Osteoblast (primary cell): ENCODE data around the gene TOP3B. TPM values are rescaled to one million over a fixed set of nuclear protein-coding genes. Genes with fewer than 3 reads are reported as not detected.
A peak's percentile ranks its signal among the peaks of the same experiment; 100 is the strongest.

ENCODE experiments used
- DNase-seq: peaks from one replicate; pipeline ENCODE4 v3.0.0; 2011; ENCODE audit warnings: low spot score, mixed read lengths; ENCODE audit not compliant: insufficient read length; ENCODE audit errors: missing footprints
- H2AFZ ChIP-seq: 2 replicates; pipeline ENCODE4 v1.6.0; 2011; ENCODE audit warnings: mild to moderate bottlenecking, low read length
- H3K27ac ChIP-seq: 2 replicates; pipeline ENCODE4 v1.5.1; 2011; ENCODE audit warnings: mild to moderate bottlenecking, low read depth, low read length, moderate library complexity
- H3K27me3 ChIP-seq: 2 replicates; pipeline ENCODE4 v1.6.0; 2012; ENCODE audit warnings: mild to moderate bottlenecking, control low read depth, inconsistent platforms, low read length, moderate library complexity; ENCODE audit not compliant: insufficient read depth
- H3K36me3 ChIP-seq: 2 replicates; pipeline ENCODE4 v1.5.1; 2011; ENCODE audit warnings: mild to moderate bottlenecking, low read length, control low read depth, moderate library complexity; ENCODE audit not compliant: insufficient read depth
- H3K4me1 ChIP-seq: 2 replicates; pipeline ENCODE4 v1.5.1; 2011; ENCODE audit warnings: mild to moderate bottlenecking, low read length, control low read depth, moderate library complexity; ENCODE audit not compliant: insufficient read depth
- H3K4me2 ChIP-seq: 2 replicates; pipeline ENCODE4 v1.6.0; 2011; ENCODE audit warnings: mild to moderate bottlenecking, low read length; ENCODE audit not compliant: insufficient read depth
- H3K4me3 ChIP-seq: fragments of 200-600 bp; sonication (generic); 3 replicates; pipeline ENCODE4 v1.5.1; 2012; ENCODE audit warnings: mild to moderate bottlenecking, low read length, inconsistent platforms; ENCODE audit not compliant: insufficient read depth
- H3K79me2 ChIP-seq: 2 replicates; pipeline ENCODE4 v1.6.0; 2012; ENCODE audit warnings: mild to moderate bottlenecking, low read length, control low read depth, inconsistent platforms; ENCODE audit not compliant: insufficient read depth
- H3K9me3 ChIP-seq: 2 replicates; pipeline ENCODE4 v1.5.1; 2011; ENCODE audit warnings: low read depth, low read length, control low read depth
- H4K20me1 ChIP-seq: 2 replicates; pipeline ENCODE4 v1.6.0; 2012; ENCODE audit warnings: mild to moderate bottlenecking, low read length, control low read depth; ENCODE audit not compliant: insufficient read depth
- total RNA-seq: library from RNA; depleted of rRNA; stranded (reverse); fragments of >200 nt; gene quantifications from 2 replicates; pipeline ENCODE4 v1.2.3, GENCODE V29; 2012
- TF ChIP-seq, protein P1 (sequence below): IDR thresholded peaks from 2 replicates; pipeline ENCODE4 v1.5.1; 2011; ENCODE audit warnings: mild to moderate bottlenecking, low read depth, low read length, moderate library complexity; ENCODE audit errors: extremely low read depth

The TOP3B gene
- total RNA-seq, 1 donor: 27.9 TPM

DNA sequence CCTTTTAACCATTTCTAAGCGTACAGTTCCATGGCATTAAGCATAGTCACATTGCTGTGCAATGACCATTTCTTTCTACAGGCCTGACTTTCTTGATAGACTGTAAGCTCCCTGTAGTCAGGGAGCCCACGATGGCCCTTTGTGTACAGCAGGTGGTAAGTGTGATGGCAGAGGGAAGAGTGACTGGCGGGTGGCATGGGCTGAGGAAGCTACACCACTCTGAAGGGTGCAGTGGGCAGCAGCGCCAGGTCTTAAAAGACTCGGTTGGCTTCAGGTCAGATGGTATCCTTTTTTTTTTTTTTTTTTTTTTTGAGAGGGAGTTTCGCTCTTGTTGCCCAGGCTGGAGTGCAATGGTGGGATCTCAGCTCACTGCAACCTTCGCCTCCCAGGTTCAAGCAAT is 31.5 kb downstream of the TOP3B start:
- Histone ChIP-seq H3K4me2 (no peak overlapping the region), H3K9me3 (no peaks in the 10 kb centered on the region), H3K4me3 (no peak overlapping the region), H2AFZ (no peak overlapping the region), H3K4me1 (peaks cover 25% of the 10 kb centered on the region), H3K79me2 (peaks cover 47% of the 10 kb centered on the region), H3K36me3 (no peaks in the 10 kb centered on the region), H3K27ac (no peak overlapping the region), H3K27me3 (no peaks in the 10 kb centered on the region), H4K20me1 (peaks cover 6% of the 10 kb centered on the region)
- TF ChIP-seq, protein P1, sequence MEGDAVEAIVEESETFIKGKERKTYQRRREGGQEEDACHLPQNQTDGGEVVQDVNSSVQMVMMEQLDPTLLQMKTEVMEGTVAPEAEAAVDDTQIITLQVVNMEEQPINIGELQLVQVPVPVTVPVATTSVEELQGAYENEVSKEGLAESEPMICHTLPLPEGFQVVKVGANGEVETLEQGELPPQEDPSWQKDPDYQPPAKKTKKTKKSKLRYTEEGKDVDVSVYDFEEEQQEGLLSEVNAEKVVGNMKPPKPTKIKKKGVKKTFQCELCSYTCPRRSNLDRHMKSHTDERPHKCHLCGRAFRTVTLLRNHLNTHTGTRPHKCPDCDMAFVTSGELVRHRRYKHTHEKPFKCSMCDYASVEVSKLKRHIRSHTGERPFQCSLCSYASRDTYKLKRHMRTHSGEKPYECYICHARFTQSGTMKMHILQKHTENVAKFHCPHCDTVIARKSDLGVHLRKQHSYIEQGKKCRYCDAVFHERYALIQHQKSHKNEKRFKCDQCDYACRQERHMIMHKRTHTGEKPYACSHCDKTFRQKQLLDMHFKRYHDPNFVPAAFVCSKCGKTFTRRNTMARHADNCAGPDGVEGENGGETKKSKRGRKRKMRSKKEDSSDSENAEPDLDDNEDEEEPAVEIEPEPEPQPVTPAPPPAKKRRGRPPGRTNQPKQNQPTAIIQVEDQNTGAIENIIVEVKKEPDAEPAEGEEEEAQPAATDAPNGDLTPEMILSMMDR: no peak
- DNase-seq: no peak

DNA sequence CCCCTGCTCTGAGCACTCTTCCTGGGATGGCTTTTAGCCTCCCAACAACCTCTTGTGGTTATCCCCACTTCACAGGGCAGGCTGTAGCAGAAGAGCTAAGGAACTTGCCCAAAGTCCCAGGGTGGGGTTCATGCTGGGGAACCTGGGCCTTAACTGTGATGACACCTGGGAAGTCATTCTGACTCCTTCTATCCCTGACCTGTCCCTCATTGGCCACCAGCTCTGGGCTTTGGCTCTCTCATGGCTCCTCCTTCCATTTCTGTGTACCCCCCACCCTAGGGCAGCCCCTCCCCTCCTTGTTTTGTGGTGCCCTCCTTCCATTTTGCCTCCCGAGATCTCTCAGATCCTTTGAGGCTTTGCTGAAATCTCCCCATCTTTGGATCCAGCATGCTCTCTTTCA is 32.6 kb downstream of the TOP3B start:
- peaks cover 6% of the 10 kb centered on the region for H4K20me1 ChIP-seq
- H3K4me2 ChIP-seq: no peak overlapping the region
- H3K27ac ChIP-seq: no peak overlapping the region
- TF ChIP-seq, protein P1: no peak
- H3K4me3 ChIP-seq: no peak overlapping the region
- peaks cover 58% of the 10 kb centered on the region for H3K79me2 ChIP-seq
- no peak overlapping the region for H2AFZ ChIP-seq
- H3K9me3 ChIP-seq: no peaks in the 10 kb centered on the region
- no peaks in the 10 kb centered on the region for H3K27me3 ChIP-seq
- peak; percentile 9 for DNase-seq
- peaks cover 8% of the 10 kb centered on the region for H3K36me3 ChIP-seq
- peaks cover 25% of the 10 kb centered on the region for H3K4me1 ChIP-seq

DNA sequence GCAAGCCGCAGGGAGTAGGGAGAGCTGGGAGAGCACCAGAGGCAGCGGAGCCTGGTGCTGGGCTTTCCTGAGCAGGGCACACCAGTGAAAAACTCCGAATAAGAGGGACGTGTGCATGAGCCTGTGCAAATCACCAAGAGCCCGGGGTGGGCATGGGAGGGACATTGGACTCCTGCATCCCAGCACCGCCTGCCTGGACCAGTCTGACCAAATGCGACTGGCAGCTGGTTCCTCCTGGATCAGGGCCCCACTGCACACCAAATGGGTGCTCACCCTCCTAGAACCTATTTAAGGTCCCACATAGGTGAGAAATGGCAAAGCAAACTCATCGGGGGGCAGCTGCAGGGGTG is 33.0 kb downstream of the TOP3B start:
- Histone ChIP-seq H3K4me2 (no peak overlapping the region), H2AFZ (no peak overlapping the region), H3K4me1 (peaks cover 25% of the 10 kb centered on the region), H3K79me2 (peaks cover 62% of the 10 kb centered on the region), H3K9me3 (no peaks in the 10 kb centered on the region), H3K4me3 (no peak overlapping the region), H3K27me3 (no peaks in the 10 kb centered on the region), H3K36me3 (peaks cover 12% of the 10 kb centered on the region), H4K20me1 (peaks cover 6% of the 10 kb centered on the region), H3K27ac (no peak overlapping the region)
- TF ChIP-seq, protein P1: no peak
- peak; percentile 41 for DNase-seq

DNA sequence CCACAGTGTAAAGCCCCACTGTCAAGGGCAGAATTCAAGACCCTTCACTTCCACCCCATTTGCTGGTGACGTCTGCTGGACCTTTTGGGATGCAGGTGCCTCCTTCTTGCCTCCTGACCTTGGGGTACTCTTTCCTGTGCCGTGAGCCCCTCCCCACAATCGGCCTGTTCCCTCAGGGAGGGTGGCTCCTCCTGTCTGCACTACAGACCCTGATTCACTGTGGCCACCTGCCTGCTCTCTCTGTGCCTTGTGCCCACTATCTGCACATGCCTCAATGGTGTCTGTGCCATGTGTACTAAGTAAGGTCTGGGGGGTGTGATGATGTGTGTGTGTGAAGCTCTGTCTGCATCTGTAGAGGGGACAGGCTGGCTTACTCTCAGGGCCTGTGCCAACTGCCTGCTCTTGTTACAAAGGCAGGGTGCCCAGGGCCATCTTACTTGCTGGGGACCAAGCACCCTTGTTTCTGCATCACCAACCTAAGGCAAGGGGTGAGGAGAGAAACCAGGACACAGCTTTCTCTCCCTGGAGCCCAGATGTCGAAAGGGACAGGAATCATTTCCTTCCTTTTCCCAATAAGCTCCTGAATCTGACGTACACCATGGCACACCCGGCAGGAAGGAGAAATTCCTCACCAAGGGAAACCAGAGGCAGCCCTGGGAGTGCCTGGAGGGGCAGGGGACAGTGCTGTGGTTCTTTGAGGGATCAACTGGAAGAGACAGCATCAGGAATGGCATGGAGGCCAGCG is 33.6 kb downstream of the TOP3B start:
- H3K79me2 ChIP-seq: peaks cover 67% of the 10 kb centered on the region

More for the DNA sequence above, 33.6 kb downstream of the TOP3B start:
- Histone ChIP-seq H3K4me1 (peaks cover 25% of the 10 kb centered on the region), H3K27ac (no peak overlapping the region), H3K27me3 (no peaks in the 10 kb centered on the region), H3K36me3 (peaks cover 18% of the 10 kb centered on the region), H2AFZ (no peak overlapping the region), H3K9me3 (no peaks in the 10 kb centered on the region), H3K4me3 (no peak overlapping the region), H4K20me1 (peaks cover 6% of the 10 kb centered on the region), H3K4me2 (no peak overlapping the region)
- TF ChIP-seq, protein P1: no peak
- DNase-seq: peak; percentile 34
